Transverse colon (tissue), 4 donors: ENCODE results near the gene STXBP1. TPM values are rescaled to one million over a fixed set of nuclear protein-coding genes. Genes with fewer than 3 reads are reported as not detected.

Experiments
- DNase-seq: peaks from one replicate; pipeline ENCODE4 v3.0.0-alpha.2; 2019
- H3K27ac ChIP-seq, 4 donors: fragments of 200-600 bp; sonication (generic); 2 replicates each; pipeline ENCODE4 v1.5.1; 2016 to 2018; ENCODE audit warnings: inconsistent platforms in 4 of 4
- H3K27me3 ChIP-seq: fragments of 200-600 bp; sonication (generic); 2 replicates; pipeline ENCODE4 v1.5.1; 2017; ENCODE audit warnings: inconsistent platforms
- H3K36me3 ChIP-seq, 4 donors: fragments of 200-600 bp; sonication (generic); 2 replicates each; pipeline ENCODE4 v1.5.1; 2017 to 2019; ENCODE audit warnings: inconsistent platforms in 4 of 4
- H3K4me1 ChIP-seq, 4 donors: fragments of 200-600 bp; sonication (generic); 2 replicates each; pipeline ENCODE4 v1.5.1; 2017 to 2020; ENCODE audit warnings: inconsistent platforms in 4 of 4
- H3K4me3 ChIP-seq, 4 donors: fragments of 200-600 bp; sonication (generic); 1 replicate in 1 of 4; 2 replicates in 3 of 4; pipeline versions ENCODE4 v1.5.1 to v1.6.1; 2017 to 2019; ENCODE audit warnings: inconsistent platforms in 4 of 4
- H3K9me3 ChIP-seq, 2 donors: fragments of 200-600 bp; sonication (generic); 2 replicates each; pipeline ENCODE4 v1.5.1; 2017 to 2019; ENCODE audit warnings: inconsistent platforms in 2 of 2
- CTCF ChIP-seq, 5 experiments: fragments of 200-600 bp in 3 of 5; fragments of 450-650 bp in 2 of 5; sonication (generic) in 3 of 5; IDR thresholded peaks; 1 replicate in 2 of 5; 2 replicates in 3 of 5; pipeline ENCODE4 v1.5.1; 2016 to 2017; ENCODE audit warnings: antibody characterized with exemption in 5 of 5, inconsistent platforms in 3 of 5, mild to moderate bottlenecking in 2 of 5, moderate library complexity in 1 of 5
- EP300 ChIP-seq: sonication (generic); formaldehyde crosslinking; IDR thresholded peaks from one replicate; pipeline ENCODE4 v1.6.1; 2017; ENCODE audit warnings: antibody characterized with exemption, low read depth
- POLR2A ChIP-seq: fragments of 450-650 bp; IDR thresholded peaks from one replicate; pipeline ENCODE4 v1.6.1; 2016; ENCODE audit warnings: antibody characterized with exemption, mild to moderate bottlenecking, moderate library complexity
- POLR2AphosphoS5 ChIP-seq, 3 donors: sonication (generic); formaldehyde crosslinking; IDR thresholded peaks; one replicate each; pipeline ENCODE4 v1.6.1; 2016; ENCODE audit warnings: antibody characterized with exemption in 3 of 3
- WGBS, 2 donors: methylation state at CpG; one replicate each; pipeline ENCODE4 v1.1.5; 2018; ENCODE audit warnings: low coverage in 1 of 2; 5-methylcytosine and 5-hydroxymethylcytosine counted together
- in situ Hi-C, 4 donors: fragments of 200-750 bp; cut with MboI; loops; one replicate each; pipeline versions ENCODE4 v1.15.0 to v1.15.1; 2017; ENCODE audit warnings: low sequenced_read_pairs in 3 of 4, low pct_ligation_motif_present in 1 of 4, low pct_unique_long_range_greater_than_20kb in 1 of 4
- intact Hi-C: fragments of 100-400 bp; cut with DNase I; formaldehyde crosslinking; loops from one replicate; pipeline ENCODE4 v1.15.1; 2023; ENCODE audit warnings: low total_unique reads
- total RNA-seq, 4 donors: library from RNA; depleted of rRNA; stranded (reverse); fragments of >200 nt; gene quantifications; one replicate each; pipeline ENCODE4 v1.1.0, GENCODE V29; 2016

Gene STXBP1
- total RNA-seq, 4 donors from 2014 or later: 7.9 to 193 (median 13.3) TPM

DNA sequence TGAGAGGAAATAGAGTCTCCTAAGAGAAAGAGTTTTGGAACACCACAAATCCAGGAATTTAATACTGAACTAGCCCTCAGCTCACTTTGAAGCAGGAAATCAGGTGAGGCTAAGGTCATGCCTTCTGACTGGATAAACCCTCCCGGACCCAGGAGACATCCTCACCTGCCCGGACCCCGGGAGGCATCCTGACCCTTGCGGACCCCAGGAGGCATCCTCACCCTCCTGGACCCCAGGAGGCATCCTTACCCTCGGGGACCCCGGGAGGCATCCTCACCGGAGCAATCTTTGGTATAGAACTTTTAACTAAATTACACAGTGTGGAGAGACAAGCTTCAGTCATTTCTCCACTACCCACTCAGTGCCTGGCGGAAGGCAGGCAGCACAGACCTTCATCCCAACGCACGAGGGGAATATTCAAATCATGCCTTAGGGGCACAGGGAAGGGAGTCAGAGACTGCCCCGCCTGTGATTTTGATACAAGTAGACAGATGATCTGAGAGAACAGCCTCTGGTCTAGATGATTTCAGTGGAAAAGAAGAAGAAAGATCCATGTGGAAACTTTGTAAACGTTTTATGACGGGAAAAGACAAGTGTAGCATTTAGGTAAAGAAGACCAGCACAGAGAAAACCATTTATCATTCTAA lies 21.3 kb downstream of the STXBP1 start:
- Histone ChIP-seq H3K4me3 (no peak overlapping the region), H3K4me1 (peaks cover 0 to 26% (median 10%) of the 10 kb centered on the region in 4 donors), H3K27ac (peak overlapping the region in 3 of 4 donors; percentile 8 to 21 (median 11)), H3K9me3 (no peaks in the 10 kb centered on the region), H3K27me3 (no peaks in the 10 kb centered on the region), H3K36me3 (no peaks in the 10 kb centered on the region)
- intact Hi-C loops: no loop called here
- TF ChIP-seq POLR2A: no peak
- TF ChIP-seq CTCF (IDR thresholded peaks at IDR 0.05): no peak
- no peak for TF ChIP-seq EP300
- no peak for TF ChIP-seq POLR2AphosphoS5 (IDR thresholded peaks at IDR 0.05)
- 78 to 86% methylated on average over 3 to 13 of the region's 13 CpGs for WGBS, 2 donors
- no peak for DNase-seq
- in situ Hi-C loops: no loop called here

GRCh38 chr9:127634021-127634420 lies 21.9 kb downstream of the STXBP1 start:
- no peaks in the 10 kb centered on the region for H3K27me3 ChIP-seq
- TF ChIP-seq CTCF (IDR thresholded peaks at IDR 0.05) (no peak), EP300 (no peak), POLR2A (no peak), POLR2AphosphoS5 (IDR thresholded peaks at IDR 0.05) (no peak)
- peaks cover 0 to 24% (median 8%) of the 10 kb centered on the region in 4 donors for H3K4me1 ChIP-seq
- in situ Hi-C loops (no loop called here), intact Hi-C loops (no loop called here)
- no peaks in the 10 kb centered on the region for H3K36me3 ChIP-seq
- no peaks in the 10 kb centered on the region for H3K9me3 ChIP-seq
- 57 to 68% methylated on average over 6 to 7 of the region's 7 CpGs for WGBS, 2 donors
- H3K27ac ChIP-seq: peak overlapping the region in 2 of 4 donors; percentile 8 to 21
- peak; percentile 40 for DNase-seq
- no peak overlapping the region for H3K4me3 ChIP-seq

DNA sequence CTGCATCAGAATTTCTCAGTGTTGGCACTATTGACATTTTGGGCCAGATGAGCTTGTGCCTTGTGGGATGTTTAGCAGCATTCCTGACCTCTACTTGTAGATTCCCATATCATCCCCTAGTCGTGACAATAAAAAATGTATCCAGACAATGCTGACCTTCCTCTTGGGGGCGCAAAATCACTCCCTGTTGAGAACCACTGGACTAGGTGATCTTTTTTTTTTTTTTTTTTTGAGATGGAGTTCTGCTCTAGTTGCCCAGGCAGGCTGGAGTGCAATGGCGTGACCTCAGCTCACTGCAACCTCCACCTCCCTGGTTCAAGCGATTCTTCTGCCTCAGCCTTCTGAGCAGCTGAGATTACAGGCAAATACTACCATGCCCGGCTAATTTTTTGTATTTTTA lies 22.6 kb downstream of the STXBP1 start:
- no peaks in the 10 kb centered on the region for H3K9me3 ChIP-seq
- H3K4me3 ChIP-seq: no peak overlapping the region
- peaks cover 0 to 21% (median 8%) of the 10 kb centered on the region in 4 donors for H3K4me1 ChIP-seq
- no peaks in the 10 kb centered on the region for H3K27me3 ChIP-seq
- H3K27ac ChIP-seq: peak overlapping the region in 1 of 4 donors; percentile 8
- intact Hi-C loops (no loop called here), in situ Hi-C loops (no loop called here)
- no peak for DNase-seq
- H3K36me3 ChIP-seq: no peaks in the 10 kb centered on the region
- TF ChIP-seq EP300: no peak
- TF ChIP-seq POLR2A: no peak
- no peak for TF ChIP-seq POLR2AphosphoS5 (IDR thresholded peaks at IDR 0.05)
- TF ChIP-seq CTCF (IDR thresholded peaks at IDR 0.05): no peak
- 76 to 85% methylated on average over 5 of the region's 5 CpGs for WGBS, 2 donors

- no peak overlapping the region for H3K4me3 ChIP-seq
- in situ Hi-C loops (no loop called here), intact Hi-C loops (no loop called here)
- TF ChIP-seq POLR2A (no peak), EP300 (no peak)
- 91 to 95% methylated on average over 6 to 8 of the region's 8 CpGs for WGBS, 2 donors
- H3K9me3 ChIP-seq: no peaks in the 10 kb centered on the region
- DNase-seq: no peak
- no peak overlapping the region for H3K27ac ChIP-seq
- H3K27me3 ChIP-seq: no peaks in the 10 kb centered on the region
- peaks cover 0 to 21% (median 8%) of the 10 kb centered on the region in 4 donors for H3K4me1 ChIP-seq
- no peaks in the 10 kb centered on the region for H3K36me3 ChIP-seq
These were observed 23.2 kb downstream of the STXBP1 start for GRCh38 chr9:127635201-127635735.
